Thyroid gland (tissue), 4 donors: ENCODE data around the gene GALP. TPM values are rescaled to one million over a fixed set of nuclear protein-coding genes. Genes with fewer than 3 reads are reported as not detected.

Source experiments
- DNase-seq, 2 donors: peaks; one replicate each; pipeline ENCODE4 v3.0.0-alpha.2; 2019
- H3K27ac ChIP-seq, 3 donors: fragments of 200-600 bp; sonication (generic); 1 replicate in 2 of 3; 2 replicates in 1 of 3; pipeline ENCODE4 v1.5.1; 2016 to 2019; ENCODE audit warnings: mild to moderate bottlenecking in 1 of 3, moderate library complexity in 1 of 3
- H3K27me3 ChIP-seq: fragments of 200-600 bp; sonication (generic); one replicate; pipeline ENCODE4 v1.5.1; 2019
- H3K36me3 ChIP-seq, 2 donors: fragments of 200-600 bp; sonication (generic); one replicate each; pipeline ENCODE4 v1.5.1; 2016 to 2019
- H3K4me1 ChIP-seq, 2 donors: fragments of 200-600 bp; sonication (generic); one replicate each; pipeline ENCODE4 v1.5.1; 2017 to 2019
- H3K4me3 ChIP-seq, 3 donors: fragments of 200-600 bp; sonication (generic); replicated peaks in 1 of 3; 1 replicate in 2 of 3; 2 replicates in 1 of 3; pipeline ENCODE4 v1.5.1; 2016; ENCODE audit warnings: mild to moderate bottlenecking in 1 of 3
- H3K9me3 ChIP-seq: fragments of 200-600 bp; sonication (generic); one replicate; pipeline ENCODE4 v1.5.1; 2017
- POLR2A ChIP-seq, 2 donors: fragments of 450-650 bp; IDR thresholded peaks; one replicate each; pipeline ENCODE4 v1.6.1; 2017; ENCODE audit warnings: antibody characterized with exemption in 2 of 2, mild to moderate bottlenecking in 2 of 2, moderate library complexity in 1 of 2
- WGBS, 2 donors: methylation state at CpG; one replicate each; pipeline ENCODE4 v1.1.5; 2017; 5-methylcytosine and 5-hydroxymethylcytosine counted together
- intact Hi-C: fragments of 100-400 bp; cut with DNase I; formaldehyde crosslinking; loops from one replicate; pipeline ENCODE4 v1.15.1; 2023
- total RNA-seq, 4 donors: library from RNA; depleted of rRNA; stranded (reverse); fragments of >200 nt; gene quantifications; one replicate each; pipeline ENCODE4 v1.2.3, GENCODE V29; 2016
- TF ChIP-seq, protein P1 (sequence below), 6 experiments: fragments of 200-600 bp in 3 of 6; fragments of 450-650 bp in 3 of 6; sonication (generic) in 3 of 6; IDR thresholded peaks; one replicate each; pipeline ENCODE4 v1.5.1; 2016 to 2019; ENCODE audit warnings: antibody characterized with exemption in 6 of 6, mild to moderate bottlenecking in 2 of 6, inconsistent platforms in 1 of 6, moderate library complexity in 1 of 6

Gene GALP
- total RNA-seq, 4 donors from 2014 or later, result not detected

DNA sequence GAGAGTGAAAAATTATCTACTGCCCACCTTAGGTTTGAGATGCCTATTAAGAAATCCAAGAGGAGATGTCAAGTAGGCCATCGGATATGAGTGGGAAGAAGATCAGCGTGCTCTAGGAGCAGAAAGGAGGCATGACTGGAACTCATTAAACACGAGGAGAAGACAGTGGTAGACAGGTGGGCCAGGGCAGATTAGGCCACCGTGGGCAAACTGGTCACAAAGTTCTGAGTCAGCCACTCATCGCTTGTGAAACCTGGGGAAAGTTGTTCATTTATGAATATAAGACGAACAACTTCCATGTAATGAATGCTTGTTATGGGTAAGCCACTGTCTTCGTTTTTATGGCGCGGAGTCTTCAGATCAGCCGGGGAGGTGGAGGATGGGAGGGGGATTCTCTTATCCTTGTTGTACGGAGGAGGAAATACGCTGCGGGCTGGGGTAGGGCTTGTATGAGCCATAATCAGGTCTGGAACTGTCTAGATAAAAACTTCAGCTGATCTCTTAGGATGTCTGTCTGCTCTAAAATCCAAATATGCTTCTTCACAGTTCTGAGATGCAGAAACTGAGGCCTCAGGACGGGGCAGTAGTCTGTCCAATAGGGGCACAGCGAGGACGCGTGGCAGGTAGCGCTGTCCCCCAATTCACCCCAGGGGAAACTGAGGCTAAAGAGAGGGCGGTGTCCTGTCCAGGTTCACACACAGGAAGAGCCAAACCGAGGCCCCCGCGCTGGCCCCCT lies 35.8 kb upstream of the GALP start:
- Histone ChIP-seq H3K27ac (peak overlapping the region; percentile 88 to 94 (median 89)), H3K27me3 (no peaks in the 10 kb centered on the region), H3K4me1 (peaks cover 37 to 58% of the 10 kb centered on the region in 2 donors), H3K4me3 (peak overlapping the region in 2 of 3 donors; percentile 16 to 23), H3K36me3 (no peaks in the 10 kb centered on the region), H3K9me3 (no peaks in the 10 kb centered on the region)
- WGBS, 2 donors, result 37% methylated on average over 18 to 21 of the region's 22 CpGs
- TF ChIP-seq, protein P1, sequence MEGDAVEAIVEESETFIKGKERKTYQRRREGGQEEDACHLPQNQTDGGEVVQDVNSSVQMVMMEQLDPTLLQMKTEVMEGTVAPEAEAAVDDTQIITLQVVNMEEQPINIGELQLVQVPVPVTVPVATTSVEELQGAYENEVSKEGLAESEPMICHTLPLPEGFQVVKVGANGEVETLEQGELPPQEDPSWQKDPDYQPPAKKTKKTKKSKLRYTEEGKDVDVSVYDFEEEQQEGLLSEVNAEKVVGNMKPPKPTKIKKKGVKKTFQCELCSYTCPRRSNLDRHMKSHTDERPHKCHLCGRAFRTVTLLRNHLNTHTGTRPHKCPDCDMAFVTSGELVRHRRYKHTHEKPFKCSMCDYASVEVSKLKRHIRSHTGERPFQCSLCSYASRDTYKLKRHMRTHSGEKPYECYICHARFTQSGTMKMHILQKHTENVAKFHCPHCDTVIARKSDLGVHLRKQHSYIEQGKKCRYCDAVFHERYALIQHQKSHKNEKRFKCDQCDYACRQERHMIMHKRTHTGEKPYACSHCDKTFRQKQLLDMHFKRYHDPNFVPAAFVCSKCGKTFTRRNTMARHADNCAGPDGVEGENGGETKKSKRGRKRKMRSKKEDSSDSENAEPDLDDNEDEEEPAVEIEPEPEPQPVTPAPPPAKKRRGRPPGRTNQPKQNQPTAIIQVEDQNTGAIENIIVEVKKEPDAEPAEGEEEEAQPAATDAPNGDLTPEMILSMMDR (IDR thresholded peaks at IDR 0.05), result peak in 1 of 6 experiments; percentile 20
- TF ChIP-seq POLR2A (IDR thresholded peaks at IDR 0.05), result no peak
- intact Hi-C loops, result no loop called here
- no peak for DNase-seq

GRCh38 chr19:56140583-56141416 lies 35.0 kb upstream of the GALP start, which contains the start of gene ZNF444:
Gene ZNF444 (plus strand): TSS chr19:56141287. CDS start chr19:56146912, 5,625 bp downstream.
- Histone ChIP-seq H3K27ac (peak within 1 kb of the TSS; percentile 88 to 94 (median 89)), H3K36me3 (no peaks in the 10 kb centered on the region), H3K27me3 (no peaks in the 10 kb centered on the region), H3K9me3 (no peaks in the 10 kb centered on the region), H3K4me3 (peak within 1 kb of the TSS in 2 of 3 donors; percentile 27 to 43), H3K4me1 (peaks cover 34 to 50% of the 10 kb centered on the region in 2 donors)
- TF ChIP-seq, protein P1 (IDR thresholded peaks at IDR 0.05), result no peak
- TF ChIP-seq POLR2A (IDR thresholded peaks at IDR 0.05), result peak in 1 of 2 donors; percentile 84
- WGBS, 2 donors, result 0 to 1% methylated on average over 37 to 51 of the region's 56 CpGs
- intact Hi-C loops, result no loop called here
- DNase-seq, result peak; percentile 99

- DNase-seq, result peak; percentile 31 to 33
- Histone ChIP-seq H3K27ac (peak overlapping the region; percentile 84 to 88 (median 85)), H3K9me3 (no peaks in the 10 kb centered on the region), H3K4me3 (peak overlapping the region in 2 of 3 donors; percentile 27 to 43), H3K4me1 (peaks cover 33 to 44% of the 10 kb centered on the region in 2 donors), H3K36me3 (no peaks in the 10 kb centered on the region), H3K27me3 (no peaks in the 10 kb centered on the region)
- TF ChIP-seq POLR2A (IDR thresholded peaks at IDR 0.05), result no peak
- TF ChIP-seq, protein P1 (IDR thresholded peaks at IDR 0.05), result no peak
- intact Hi-C loops, result no loop called here
- WGBS, 2 donors, result 0 to 1% methylated on average over 20 to 21 of the region's 26 CpGs
Measured at GRCh38 chr19:56141417-56141993, 34.3 kb upstream of the GALP start.

- peak overlapping the region; percentile 84 to 88 (median 85) for H3K27ac ChIP-seq
Measured at GRCh38 chr19:56142087-56142787, 33.6 kb upstream of the GALP start.

More at GRCh38 chr19:56142087-56142787, 33.6 kb upstream of the GALP start:
- TF ChIP-seq, protein P1 (IDR thresholded peaks at IDR 0.05), result peak in 1 of 6 experiments; percentile 9
- peak in 1 of 2 donors; percentile 40 for TF ChIP-seq POLR2A (IDR thresholded peaks at IDR 0.05)
- 30 to 40% methylated on average over 17 of the region's 17 CpGs for WGBS, 2 donors
- H3K27me3 ChIP-seq, result no peaks in the 10 kb centered on the region
- H3K9me3 ChIP-seq, result no peaks in the 10 kb centered on the region
- peak; percentile 79 to 87 for DNase-seq
- H3K4me3 ChIP-seq, result peak overlapping the region in 2 of 3 donors; percentile 27 to 43
- intact Hi-C loops, result no loop called here
- H3K36me3 ChIP-seq, result peaks cover 3 to 7% of the 10 kb centered on the region in 2 donors
- H3K4me1 ChIP-seq, result peaks cover 27 to 37% of the 10 kb centered on the region in 2 donors
